Measurements from ENCODE around the gene HDHD3.
"Not testable (repeated sequence)": the region's sequence is repeated elsewhere in the genome, so short reads cannot be mapped to it uniquely, and the experiment has no call there.

The HDHD3 gene

GRCh38 chr9:113376634-113377567 lies at the start of gene HDHD3:
TSS of gene HDHD3 (minus strand) at chr9:113376986. CDS start at chr9:113374354, 2,632 bp downstream.
- no peak for FAIRE-seq

- no peak for FAIRE-seq
Observed at GRCh38 chr9:113425072-113425471, 48.3 kb upstream of the HDHD3 start.

GRCh38 chr9:113421726-113422125 lies 44.9 kb upstream of the HDHD3 start:
- no peak for FAIRE-seq

GRCh38 chr9:113417370-113417769 lies 40.6 kb upstream of the HDHD3 start:
- no peak for FAIRE-seq

- no peak for FAIRE-seq
Observed at GRCh38 chr9:113416149-113416721, 39.4 kb upstream of the HDHD3 start.

- FAIRE-seq: no peak
Observed at GRCh38 chr9:113410207-113410864, 33.5 kb upstream of the HDHD3 start, which contains the start of the genes C9orf43 and POLE3. TSS of gene C9orf43 (plus strand) at chr9:113410747. CDS start at chr9:113413494, 2,747 bp downstream. TSS of gene POLE3 (minus strand) at chr9:113410675. CDS start at chr9:113410293, 382 bp downstream.

- FAIRE-seq: no peak
Observed at GRCh38 chr9:113409883-113410206, 33.1 kb upstream of the HDHD3 start.

GRCh38 chr9:113409481-113409880 lies 32.7 kb upstream of the HDHD3 start:
- FAIRE-seq: no peak

- FAIRE-seq: not testable (repeated sequence)
Observed at GRCh38 chr9:113406873-113407511, 30.2 kb upstream of the HDHD3 start.

- not testable (repeated sequence) for FAIRE-seq
Observed at GRCh38 chr9:113406353-113406752, 29.6 kb upstream of the HDHD3 start.

GRCh38 chr9:113403646-113404045 lies 26.9 kb upstream of the HDHD3 start:
- FAIRE-seq: no peak

GRCh38 chr9:113401027-113401792 lies 24.4 kb upstream of the HDHD3 start, which contains the start of gene ALAD:
TSS of gene ALAD (minus strand) at chr9:113401284. CDS start at chr9:113393559, 7,725 bp downstream.
- FAIRE-seq: no peak

GRCh38 chr9:113399646-113400200 lies 22.9 kb upstream of the HDHD3 start:
- no peak for FAIRE-seq

GRCh38 chr9:113398796-113399195 lies 22.0 kb upstream of the HDHD3 start:
- no peak for FAIRE-seq

- no peak for FAIRE-seq
Observed at GRCh38 chr9:113397203-113397631, 20.4 kb upstream of the HDHD3 start.

GRCh38 chr9:113395000-113395861 lies 18.4 kb upstream of the HDHD3 start:
- no peak for FAIRE-seq

- FAIRE-seq: no peak
Observed at GRCh38 chr9:113393281-113393680, 16.5 kb upstream of the HDHD3 start.

GRCh38 chr9:113391917-113392316 lies 15.1 kb upstream of the HDHD3 start:
- FAIRE-seq: no peak

- no peak for FAIRE-seq
Observed at GRCh38 chr9:113390192-113390960, 13.6 kb upstream of the HDHD3 start.

- no peak for FAIRE-seq
Observed at GRCh38 chr9:113389451-113389850, 12.7 kb upstream of the HDHD3 start.

All from colon (tissue), 2 donors.